ENCODE results near the gene MOCS3.

The MOCS3 gene

GRCh38 chr20:50991076-50991475 is 32.5 kb downstream of the MOCS3 start:
- in situ Hi-C loops (cut with HindIII; ENCODE audit: low sequenced_read_pairs) = no loop called here
- no peak for DNase-seq (ENCODE audit: low read depth, low spot score)
- no peak for TF ChIP-seq CTCF (IDR thresholded peaks at IDR 0.05; ENCODE audit: low read depth, low read length)
- no peak overlapping the region for H3K4me3 ChIP-seq (ENCODE audit: low read depth, low read length)

- no peak for DNase-seq (ENCODE audit: low read depth, low spot score)
- H3K4me3 ChIP-seq (ENCODE audit: low read depth, low read length) = no peak overlapping the region
- no peak for TF ChIP-seq CTCF (IDR thresholded peaks at IDR 0.05; ENCODE audit: low read depth, low read length)
- in situ Hi-C loops (cut with HindIII; ENCODE audit: low sequenced_read_pairs) = no loop called here
Observed at GRCh38 chr20:50992336-50992732, 33.7 kb downstream of the MOCS3 start.

GRCh38 chr20:50992733-50993457 is 34.3 kb downstream of the MOCS3 start:
- no peak overlapping the region for H3K4me3 ChIP-seq (ENCODE audit: low read depth, low read length)
- TF ChIP-seq CTCF (IDR thresholded peaks at IDR 0.05; ENCODE audit: low read depth, low read length) = peak; percentile 72
- peak; percentile 74 for DNase-seq (ENCODE audit: low read depth, low spot score)
- in situ Hi-C loops (cut with HindIII; ENCODE audit: low sequenced_read_pairs) = no loop called here

GRCh38 chr20:50993876-50994275 is 35.3 kb downstream of the MOCS3 start:
- in situ Hi-C loops (cut with HindIII; ENCODE audit: low sequenced_read_pairs) = no loop called here
- H3K4me3 ChIP-seq (ENCODE audit: low read depth, low read length) = no peak overlapping the region
- TF ChIP-seq CTCF (IDR thresholded peaks at IDR 0.05; ENCODE audit: low read depth, low read length) = no peak
- DNase-seq (ENCODE audit: low read depth, low spot score) = no peak

GRCh38 chr20:50995506-50995905 is 36.9 kb downstream of the MOCS3 start:
- DNase-seq (ENCODE audit: low read depth, low spot score) = no peak
- in situ Hi-C loops (cut with HindIII; ENCODE audit: low sequenced_read_pairs) = no loop called here
- no peak for TF ChIP-seq CTCF (IDR thresholded peaks at IDR 0.05; ENCODE audit: low read depth, low read length)
- H3K4me3 ChIP-seq (ENCODE audit: low read depth, low read length) = no peak overlapping the region

GRCh38 chr20:50996901-50997865 is 38.6 kb downstream of the MOCS3 start:
- H3K4me3 ChIP-seq (ENCODE audit: low read depth, low read length) = no peak overlapping the region
- no peak for TF ChIP-seq CTCF (IDR thresholded peaks at IDR 0.05; ENCODE audit: low read depth, low read length)
- in situ Hi-C loops (cut with HindIII; ENCODE audit: low sequenced_read_pairs) = no loop called here
- peak; percentile 53 for DNase-seq (ENCODE audit: low read depth, low spot score)

Data from astrocyte of the spinal cord (primary cell).